ENCODE results near the gene CAMK2D.

CAMK2D gene

DNA sequence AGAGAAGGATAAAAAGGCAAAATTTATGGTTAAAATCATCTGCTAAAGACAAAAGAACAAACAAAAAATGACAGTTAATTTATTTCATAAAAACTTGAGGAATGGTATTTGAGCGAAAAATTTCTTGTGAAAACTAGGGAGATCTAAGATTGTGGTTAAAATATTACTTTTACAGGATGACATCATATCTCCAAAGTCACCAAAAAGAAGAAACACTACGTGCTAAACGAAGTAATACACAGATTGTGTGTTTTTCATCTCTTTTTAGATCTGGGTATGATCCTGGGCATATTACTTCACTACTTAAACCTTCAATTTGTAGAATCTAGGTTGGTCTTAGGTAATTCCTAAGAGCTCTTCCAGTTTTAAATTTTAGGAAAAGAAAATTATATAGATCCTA is 107.7 kb downstream of the CAMK2D start:
- Histone ChIP-seq H3K27ac (no peak overlapping the region), H3K4me3 (no peak overlapping the region)

DNA sequence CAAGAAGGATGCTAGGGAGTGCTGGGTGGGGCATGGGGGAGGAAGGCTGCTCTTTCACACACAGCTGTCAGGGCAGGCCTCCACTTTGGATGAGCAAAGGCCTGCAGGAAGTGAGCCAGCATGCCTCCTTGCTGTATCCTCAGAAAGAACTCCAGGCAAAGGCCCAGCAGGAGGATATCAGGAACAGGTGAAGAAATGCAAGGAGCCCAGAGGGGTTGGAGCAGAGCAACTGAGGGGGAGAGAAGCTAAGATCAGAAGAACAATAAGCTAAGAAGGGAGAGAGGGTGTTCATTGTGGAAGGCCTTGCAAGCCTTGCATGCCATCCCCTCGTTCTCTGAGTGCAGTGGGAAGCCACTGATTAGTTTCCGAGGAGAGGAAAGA is 115.1 kb downstream of the CAMK2D start:
- H3K4me3 ChIP-seq: no peak overlapping the region
- no peak overlapping the region for H3K27ac ChIP-seq

DNA sequence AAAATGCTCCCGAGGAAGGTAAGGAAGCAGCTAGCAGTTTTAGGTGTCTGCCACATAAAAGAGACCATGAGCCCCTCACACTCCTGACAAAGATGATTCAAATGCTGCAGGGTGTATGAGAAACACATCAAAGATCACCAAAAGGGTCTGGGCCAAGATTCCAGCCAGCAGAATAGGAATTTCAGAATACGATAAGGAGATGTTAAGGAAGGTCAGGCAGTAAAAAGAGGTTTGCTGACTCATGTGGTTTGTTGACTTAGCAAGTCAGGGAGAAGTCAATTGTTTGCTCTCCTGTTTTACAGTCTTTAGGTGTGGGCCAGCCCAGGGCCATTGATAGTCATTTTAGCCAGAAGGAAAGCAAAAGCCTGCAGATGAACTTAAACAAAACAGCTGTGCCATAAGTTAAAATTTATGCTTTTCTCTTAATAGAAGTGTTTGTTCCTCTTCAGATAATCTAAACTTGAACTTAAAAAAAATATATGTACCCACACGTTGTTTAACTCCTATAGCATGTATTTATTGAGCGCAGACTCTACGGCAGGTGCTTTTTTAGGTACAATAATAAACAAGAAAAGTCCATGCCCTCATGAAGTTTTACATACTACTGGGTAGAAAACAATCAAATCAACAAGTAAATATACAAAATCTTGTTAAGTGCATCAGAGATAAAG is 115.6 kb downstream of the CAMK2D start:
- no peak overlapping the region for H3K4me3 ChIP-seq
- H3K27ac ChIP-seq: no peak overlapping the region

DNA sequence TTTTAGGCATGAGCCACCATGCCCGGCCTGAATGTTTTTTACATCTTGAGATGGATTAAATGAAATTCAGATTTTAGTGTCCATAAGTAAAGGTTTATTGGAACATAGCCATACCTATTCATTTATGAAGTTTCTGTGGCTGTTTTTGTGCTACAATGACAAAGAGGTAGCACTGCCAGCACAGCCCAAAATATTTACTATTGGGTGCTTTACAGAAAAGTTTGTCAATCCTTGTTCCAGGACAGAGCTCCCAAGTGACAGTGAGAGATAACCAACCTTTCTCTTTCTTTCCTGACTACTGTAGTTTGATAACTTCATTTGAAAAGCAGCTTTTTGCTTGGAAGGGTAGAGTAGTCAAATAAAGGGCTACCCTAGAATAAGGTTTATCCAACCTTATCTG is 116.2 kb downstream of the CAMK2D start:
- H3K4me3 ChIP-seq: no peak overlapping the region
- no peak overlapping the region for H3K27ac ChIP-seq

DNA sequence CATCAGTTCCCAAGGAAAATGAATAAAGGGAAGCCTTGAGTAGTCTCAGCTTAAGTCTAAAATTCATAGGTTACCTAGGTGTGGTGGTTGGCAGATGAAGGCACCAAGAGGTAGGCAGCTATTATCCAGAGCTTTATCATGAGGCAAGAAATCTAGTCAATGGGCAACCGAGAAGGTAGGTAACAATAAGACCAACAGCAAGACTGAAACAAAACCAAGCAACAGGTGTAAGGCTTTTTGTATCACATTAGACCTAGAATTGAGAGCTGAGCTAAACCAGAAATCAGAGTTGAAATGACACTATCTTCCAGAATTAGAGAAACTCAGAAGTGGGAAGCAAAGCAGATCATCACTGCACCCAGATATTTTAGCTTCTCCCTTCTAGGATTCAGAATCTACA is 117.1 kb downstream of the CAMK2D start:
- no peak overlapping the region for H3K27ac ChIP-seq
- H3K4me3 ChIP-seq: no peak overlapping the region

DNA sequence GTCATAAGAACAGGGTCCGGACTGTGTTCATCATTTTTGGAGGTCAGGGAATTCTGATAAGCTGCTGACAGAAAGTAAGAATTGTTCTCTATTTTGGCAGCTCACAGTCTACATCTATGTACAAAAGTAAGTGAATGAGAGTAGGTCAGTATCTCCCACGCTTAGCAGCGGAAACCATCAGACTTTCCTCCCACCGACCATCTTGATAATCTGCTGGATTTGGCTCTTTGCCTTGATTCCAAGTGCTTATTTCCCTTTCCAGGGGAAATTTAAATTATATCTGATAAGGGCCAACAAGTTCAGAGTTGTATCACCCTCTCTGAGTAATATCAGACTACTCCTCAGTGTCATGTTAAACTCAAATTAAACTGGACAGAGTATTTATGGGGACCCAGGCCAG is 118.0 kb downstream of the CAMK2D start:
- Histone ChIP-seq H3K4me3 (no peak overlapping the region), H3K27ac (no peak overlapping the region)

DNA sequence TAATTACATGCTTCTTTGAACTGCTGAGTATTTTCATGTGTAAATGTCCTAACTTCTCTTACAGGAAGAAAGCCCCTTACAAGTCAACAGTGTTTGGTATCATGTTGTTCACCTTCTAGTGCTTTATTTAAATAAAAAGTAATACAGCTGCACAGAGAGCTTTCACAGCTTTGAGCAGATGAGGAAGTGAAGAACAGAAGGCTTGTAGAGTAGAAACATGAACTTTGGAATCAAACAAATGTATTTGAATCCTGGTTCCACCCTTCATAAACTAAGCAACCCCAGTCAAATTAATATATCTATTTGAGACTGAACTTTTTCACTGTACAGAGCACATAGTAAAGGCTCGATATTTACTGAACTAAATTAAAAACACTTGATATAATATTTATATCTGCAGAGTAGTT is 120.5 kb downstream of the CAMK2D start:
- H3K4me3 ChIP-seq: no peak overlapping the region
- no peak overlapping the region for H3K27ac ChIP-seq

DNA sequence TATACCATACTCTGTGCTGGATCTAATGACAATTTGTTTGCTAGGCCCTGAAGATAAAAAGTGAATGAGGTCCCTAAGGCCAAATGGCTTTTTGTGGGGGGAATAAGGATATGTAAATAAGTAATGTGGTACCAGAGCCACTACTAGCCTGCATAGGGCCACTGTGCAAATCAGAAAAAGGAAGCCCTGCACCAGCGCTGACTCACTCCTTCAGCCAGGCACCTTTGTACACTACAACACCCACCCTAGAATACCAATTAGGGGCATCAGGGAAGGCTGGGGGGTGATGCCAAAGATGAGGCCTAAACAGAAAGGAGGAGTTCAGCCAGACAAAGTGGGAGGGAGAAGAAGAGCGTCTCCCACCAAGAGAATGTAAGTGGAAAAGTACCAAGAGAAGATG is 122.2 kb downstream of the CAMK2D start:
- H3K4me3 ChIP-seq: no peak overlapping the region
- H3K27ac ChIP-seq: no peak overlapping the region

DNA sequence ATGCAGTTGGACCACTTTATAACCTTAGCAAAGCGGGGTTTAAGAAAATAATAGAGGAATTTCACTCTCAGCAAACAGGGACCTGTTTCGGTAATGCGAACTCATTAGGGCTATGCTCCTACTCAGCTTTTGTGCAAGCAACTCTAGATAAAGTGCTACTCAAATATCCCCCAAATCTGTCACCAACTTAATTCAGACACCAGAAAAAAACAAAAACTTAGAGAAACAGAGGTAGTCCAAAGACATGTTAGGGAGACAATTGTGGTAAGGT is 123.0 kb downstream of the CAMK2D start:
- H3K27ac ChIP-seq: no peak overlapping the region
- no peak overlapping the region for H3K4me3 ChIP-seq

DNA sequence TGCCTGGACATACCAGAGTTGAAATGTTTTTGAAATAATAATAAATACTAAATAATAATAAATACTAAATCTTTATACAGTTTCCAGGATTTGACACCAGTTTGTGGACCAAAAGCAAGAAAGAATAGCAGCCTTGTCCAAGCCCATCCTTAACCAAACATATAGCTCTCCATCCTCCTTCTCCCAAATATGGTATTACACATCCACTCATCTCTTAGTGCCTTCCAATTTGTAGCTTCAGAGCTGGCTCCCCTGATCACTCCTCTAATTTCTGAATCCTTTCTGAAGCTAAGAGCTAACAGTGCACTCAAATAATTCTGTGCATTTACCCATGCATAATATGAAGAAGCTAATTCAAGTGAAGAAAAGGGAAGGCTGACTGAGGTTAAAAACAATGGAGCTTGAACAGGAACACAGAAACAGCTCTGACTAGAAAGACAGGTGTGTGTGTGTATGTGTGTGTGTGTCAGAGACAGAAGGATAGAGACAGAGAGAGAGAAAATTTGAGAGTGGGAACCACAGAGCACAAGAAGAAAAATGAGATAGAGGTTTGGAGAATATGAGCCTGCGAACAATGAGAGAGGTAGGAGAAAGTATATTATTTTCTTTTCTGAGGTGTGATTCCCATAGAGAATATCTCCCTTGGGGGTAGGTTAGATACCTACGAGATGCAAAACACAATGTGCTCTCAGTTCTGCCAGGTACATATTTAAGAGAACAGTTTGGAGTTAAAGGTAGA is 123.5 kb downstream of the CAMK2D start:
- no peak overlapping the region for H3K27ac ChIP-seq
- no peak overlapping the region for H3K4me3 ChIP-seq

DNA sequence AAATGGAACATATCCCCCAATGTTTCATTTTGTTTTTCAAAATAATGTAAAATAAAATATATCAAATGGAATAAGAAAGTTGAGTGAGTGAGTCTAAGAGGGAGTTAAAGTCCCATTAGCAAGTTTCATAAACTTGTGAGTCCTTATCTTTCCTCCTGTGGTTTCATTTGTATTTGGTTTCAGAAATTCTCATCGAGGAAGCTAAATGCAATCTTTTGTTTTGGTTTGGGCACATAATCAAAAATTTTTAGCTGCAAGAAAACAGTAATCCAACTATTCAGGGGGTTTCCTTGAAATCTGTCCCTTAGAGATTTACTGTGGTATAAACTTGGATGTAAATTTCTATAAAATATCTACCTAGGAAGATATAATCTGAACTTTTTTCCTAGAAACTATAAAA is 124.2 kb downstream of the CAMK2D start:
- Histone ChIP-seq H3K27ac (no peak overlapping the region), H3K4me3 (no peak overlapping the region)

DNA sequence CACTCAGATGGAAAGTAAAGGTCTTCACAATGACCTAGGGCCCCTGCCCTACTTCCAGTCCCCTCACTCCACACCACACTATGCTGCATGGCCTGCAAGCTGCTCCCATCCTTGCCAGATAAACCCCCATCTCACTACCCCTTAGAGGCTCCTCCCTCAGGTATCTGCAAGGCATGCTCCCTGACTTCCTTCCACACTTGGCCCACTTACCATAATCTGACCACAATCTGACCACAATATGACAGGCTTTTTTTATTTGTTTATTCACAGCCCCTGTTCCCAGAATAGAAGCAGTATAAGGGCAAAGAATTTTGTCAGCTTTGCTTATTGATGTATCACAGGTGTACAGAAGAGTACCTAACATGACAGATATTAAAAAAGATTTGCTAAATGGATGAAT is 124.7 kb downstream of the CAMK2D start:
- Histone ChIP-seq H3K4me3 (no peak overlapping the region), H3K27ac (no peak overlapping the region)

DNA sequence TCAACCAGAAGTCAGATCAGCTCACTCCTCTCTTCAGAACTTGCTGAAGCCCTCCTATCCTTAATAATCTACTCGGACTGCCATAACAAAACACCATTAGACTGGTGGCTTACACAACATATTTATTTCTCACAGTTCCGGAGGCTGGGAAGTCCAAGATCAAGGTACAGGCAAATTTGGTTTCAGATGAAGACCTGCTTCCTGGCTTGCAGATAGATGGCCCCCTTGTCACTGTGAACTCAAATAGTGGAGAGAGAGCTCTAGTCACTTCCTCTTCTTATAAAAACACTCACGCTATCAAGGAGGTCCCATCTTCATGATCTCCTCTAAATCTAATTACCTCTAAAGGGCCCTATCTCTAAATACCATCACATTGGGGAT is 125.1 kb downstream of the CAMK2D start:
- Histone ChIP-seq H3K27ac (peak overlapping the region in 1 of 21 experiments; percentile 31), H3K4me3 (no peak overlapping the region)

DNA sequence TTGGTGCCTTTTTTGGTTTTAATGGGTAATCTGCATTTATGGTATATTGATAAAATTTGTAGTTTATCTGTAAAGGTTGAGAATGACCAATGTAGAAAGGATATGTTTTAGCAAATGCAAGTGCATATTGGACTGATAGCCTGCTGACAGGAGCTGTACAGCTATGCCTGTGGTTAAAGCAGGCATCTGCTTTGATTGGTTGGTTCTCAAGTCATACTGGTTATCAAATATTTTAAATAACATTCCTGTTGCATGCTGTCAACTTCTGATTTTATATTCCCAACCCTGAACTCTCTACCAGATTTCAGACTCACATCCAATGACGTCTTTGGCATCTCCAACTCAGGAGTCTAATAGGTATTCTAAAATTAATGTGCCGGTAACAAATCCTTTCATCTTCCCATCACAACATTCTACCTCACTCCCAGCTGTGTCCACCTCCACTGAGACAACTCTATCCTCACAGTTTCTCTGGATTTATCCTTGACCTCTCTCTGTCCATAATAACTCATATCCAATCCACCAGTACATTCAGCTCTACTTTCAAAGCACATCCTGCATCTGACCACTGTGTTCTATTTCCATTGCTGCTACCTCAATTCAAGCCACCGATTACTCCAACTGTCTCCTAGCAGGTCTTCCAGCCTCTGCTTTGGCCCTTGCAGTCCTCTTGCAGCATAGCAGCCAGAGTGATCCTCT is 125.7 kb downstream of the CAMK2D start:
- peak overlapping the region in 1 of 21 experiments; percentile 31 for H3K27ac ChIP-seq
- H3K4me3 ChIP-seq: no peak overlapping the region

DNA sequence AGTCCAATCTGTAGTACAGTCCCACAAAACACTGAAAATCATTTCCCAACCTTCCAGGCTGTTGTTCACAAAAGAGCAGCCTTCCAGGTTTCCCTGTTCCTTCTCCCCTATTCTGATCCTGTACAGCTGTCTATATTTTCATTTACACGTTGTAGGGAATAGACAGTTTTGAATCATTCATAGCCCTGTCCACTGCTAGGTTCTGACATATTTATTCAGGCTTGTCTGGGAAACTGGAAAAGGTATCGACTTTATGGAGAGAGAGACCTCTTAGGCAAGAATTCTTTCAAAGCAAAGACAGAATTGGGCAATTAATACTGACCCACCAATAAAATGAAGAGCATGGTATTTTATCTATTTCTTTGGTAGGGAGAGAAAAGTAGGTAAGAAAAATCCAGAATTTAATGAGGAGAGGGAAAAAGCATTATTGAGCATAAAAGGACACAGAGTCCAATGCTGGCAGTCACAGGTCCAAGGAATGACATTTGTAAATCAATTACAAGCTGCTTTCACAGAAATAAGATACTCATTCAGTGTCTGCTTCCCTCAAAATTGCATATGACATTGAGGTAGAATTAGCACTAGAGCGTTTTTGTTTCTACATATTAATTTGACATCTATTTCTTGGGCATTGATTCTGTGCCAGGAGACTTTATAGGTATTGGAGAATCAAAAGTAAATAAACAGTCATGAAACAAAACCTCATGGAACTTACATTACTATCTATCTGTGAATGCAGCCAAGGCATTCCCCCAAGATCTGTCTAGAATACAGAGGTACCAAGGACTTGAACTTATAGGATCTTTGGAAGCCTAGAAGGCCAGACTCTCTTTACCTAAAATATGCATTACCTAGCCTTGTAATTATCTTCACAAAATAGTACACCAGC is 127.2 kb downstream of the CAMK2D start:
- Histone ChIP-seq H3K27ac (no peak overlapping the region), H3K4me3 (no peak overlapping the region)

DNA sequence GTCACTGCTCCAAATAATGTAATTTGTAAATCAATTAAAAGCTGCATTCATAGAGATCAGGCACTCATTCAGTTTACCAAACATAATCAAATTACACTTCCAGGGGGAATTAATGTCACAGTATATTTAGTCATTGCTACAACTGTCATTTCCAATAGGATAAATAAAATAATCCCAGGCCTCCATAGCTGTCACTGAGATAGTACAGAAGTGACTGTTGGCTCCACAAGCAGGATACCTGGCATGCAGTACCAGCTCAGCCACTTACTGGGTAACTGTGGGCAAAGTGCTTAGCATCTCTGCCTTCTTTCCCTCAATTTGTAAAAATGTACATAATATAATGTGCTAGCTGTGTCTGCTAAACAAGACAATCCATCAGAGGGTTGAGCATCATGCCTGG is 128.1 kb downstream of the CAMK2D start:
- Histone ChIP-seq H3K4me3 (no peak overlapping the region), H3K27ac (no peak overlapping the region)

DNA sequence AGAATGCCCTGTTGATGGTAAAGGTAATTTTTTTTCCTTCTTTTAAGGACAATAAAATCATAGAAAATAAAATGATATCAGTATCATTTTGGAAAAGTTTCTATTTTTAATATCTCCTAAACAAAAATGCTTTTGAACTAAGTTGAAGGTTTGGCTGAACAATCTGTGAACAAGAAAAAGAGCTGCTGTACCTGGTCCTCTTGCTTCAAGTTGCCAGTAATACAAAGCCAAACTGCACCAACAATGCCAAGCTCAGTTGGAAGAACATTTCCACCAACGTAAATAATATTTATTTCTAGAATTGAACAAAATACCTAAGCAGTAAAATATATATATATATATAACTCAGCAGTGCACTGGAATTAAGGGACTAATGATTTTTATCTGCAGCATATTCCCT is 132.8 kb downstream of the CAMK2D start:
- Histone ChIP-seq H3K27ac (no peak overlapping the region), H3K4me3 (no peak overlapping the region)

DNA sequence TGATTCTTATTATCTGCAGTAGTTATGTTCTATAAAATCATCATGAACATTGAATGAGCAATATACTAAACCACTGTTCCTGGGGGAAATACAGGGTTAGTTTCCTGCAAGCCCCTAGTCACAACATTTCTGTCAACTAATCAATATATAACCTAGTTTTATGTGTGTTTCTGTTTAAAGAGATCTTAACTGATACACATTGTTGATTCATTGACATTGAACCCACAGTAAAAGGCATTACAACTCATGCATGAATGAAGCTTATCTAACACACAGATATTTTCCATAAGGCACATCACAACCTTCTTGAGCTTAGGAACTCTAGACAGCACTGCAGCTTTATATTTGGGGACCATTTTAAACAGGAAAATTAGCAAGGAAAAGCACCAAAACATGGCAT is 134.2 kb downstream of the CAMK2D start:
- H3K27ac ChIP-seq: no peak overlapping the region

DNA sequence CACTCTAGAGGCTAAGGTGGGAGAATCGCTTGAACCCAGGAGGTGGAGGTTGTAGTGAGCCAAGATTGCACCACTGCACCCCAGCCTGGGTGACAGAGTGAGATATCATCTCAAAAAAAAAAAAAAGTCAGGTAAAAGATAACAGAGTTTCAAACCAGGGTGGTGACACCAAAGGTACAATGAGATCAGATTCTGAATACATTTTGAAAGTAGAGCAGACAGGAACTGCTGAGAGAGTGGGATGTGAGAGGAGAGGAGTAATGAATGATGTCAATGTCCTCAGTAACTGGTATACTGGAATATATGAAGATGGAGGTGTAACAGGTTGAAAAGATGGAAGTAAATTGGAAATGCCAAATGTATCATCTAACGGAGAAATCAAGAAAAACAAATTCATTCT is 135.6 kb downstream of the CAMK2D start:
- Histone ChIP-seq H3K27ac (no peak overlapping the region), H3K4me3 (no peak overlapping the region)

More for the DNA sequence above, 134.2 kb downstream of the CAMK2D start:
- no peak overlapping the region for H3K4me3 ChIP-seq

DNA sequence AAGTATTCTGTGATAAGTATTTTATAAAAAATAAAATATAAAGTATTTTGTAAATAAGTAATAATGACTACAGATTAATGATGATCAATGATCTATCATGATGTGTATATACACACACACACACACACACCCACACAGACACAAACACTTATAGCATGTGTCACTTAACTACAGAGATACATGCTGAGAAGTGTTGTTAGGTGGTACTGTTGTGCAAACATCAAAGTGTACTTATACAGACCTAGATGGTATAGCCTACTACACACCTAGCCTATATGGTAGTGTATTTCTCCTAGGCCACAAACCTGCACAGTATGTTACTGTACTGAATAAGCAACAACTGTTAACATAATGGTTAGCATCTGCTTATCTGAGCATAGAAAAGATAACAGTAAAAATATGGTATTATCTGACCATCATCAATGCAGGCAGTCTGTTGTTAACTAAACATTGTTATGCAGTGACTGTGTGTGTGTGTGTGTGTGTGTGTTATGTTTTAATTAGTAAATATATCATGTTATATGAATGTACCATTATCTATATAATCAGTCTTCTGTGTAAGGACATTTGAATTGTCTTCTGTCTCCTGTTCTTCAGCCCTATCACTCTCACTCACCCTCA is 138.2 kb downstream of the CAMK2D start:
- no peak overlapping the region for H3K27ac ChIP-seq

More for the DNA sequence above, 138.2 kb downstream of the CAMK2D start:
- no peak overlapping the region for H3K4me3 ChIP-seq

Measured in skin epidermis (tissue), 12 donors.